H1 (cell line): Measurements from ENCODE around the gene FEM1C. TPM values are rescaled to one million over a fixed set of nuclear protein-coding genes. Genes with fewer than 3 reads are reported as not detected.

Source experiments
- CTCF ChIA-PET: fragments of 300-600 bp; sonication (Branson Sonifier 250); formaldehyde crosslinking; loops from one replicate; lab custom pipeline; 2021; ENCODE audit not compliant: partially characterized antibody; lab: Charles Lee
- POLR2A ChIA-PET: fragments of 300-600 bp; sonication (Branson Sonifier 250); formaldehyde crosslinking; loops from one replicate; lab custom pipeline; 2021; ENCODE audit warnings: inconsistent platforms; ENCODE audit not compliant: partially characterized antibody; lab: Charles Lee
- DNase-seq, 2 experiments: peaks; one replicate each; pipeline versions ENCODE4 v3.0.0 to v3.0.0-alpha.2; 2010 to 2022; ENCODE audit warnings: low spot score in 2 of 2, low read depth in 1 of 2, mixed read lengths in 1 of 2
- FAIRE-seq: peaks from 2 replicates; lab custom pipeline; 2011; peaks lifted over from hg19 to GRCh38; lab: Jason Lieb, UNC
- H2AFZ ChIP-seq: 2 replicates; pipeline ENCODE4 v1.8.1; 2012; ENCODE audit warnings: low read length, inconsistent platforms
- H2AK5ac ChIP-seq: 2 replicates; pipeline ENCODE4 v1.6.1; 2013; ENCODE audit warnings: low read depth, low read length
- H2BK120ac ChIP-seq: replicated peaks from 2 replicates; pipeline ENCODE3; 2013; ENCODE audit warnings: low read depth, low read length, inconsistent platforms
- H2BK12ac ChIP-seq: 2 replicates; pipeline ENCODE4 v1.6.1; 2013; ENCODE audit warnings: low read depth, low read length
- H2BK15ac ChIP-seq: 2 replicates; pipeline ENCODE4 v1.6.1; 2013; ENCODE audit warnings: low read length
- H2BK20ac ChIP-seq: 2 replicates; pipeline ENCODE4 v1.6.1; 2013; ENCODE audit warnings: low read length
- H2BK5ac ChIP-seq: 2 replicates; pipeline ENCODE4 v1.6.1; 2013; ENCODE audit warnings: low read depth, low read length
- H3K14ac ChIP-seq: 2 replicates; pipeline ENCODE4 v1.6.1; 2013; ENCODE audit warnings: inconsistent platforms; ENCODE audit not compliant: insufficient read length
- H3K18ac ChIP-seq: 2 replicates; pipeline ENCODE4 v1.6.1; 2013; ENCODE audit warnings: low read length; ENCODE audit errors: extremely low read depth
- H3K23ac ChIP-seq: 2 replicates; pipeline ENCODE4 v1.6.1; 2013; ENCODE audit warnings: inconsistent platforms; ENCODE audit not compliant: insufficient read length
- H3K23me2 ChIP-seq: 2 replicates; pipeline ENCODE4 v1.6.1; 2013; ENCODE audit warnings: low read depth, low read length
- H3K27ac ChIP-seq: 2 replicates; pipeline ENCODE4 v1.6.1; 2011; ENCODE audit warnings: low read depth, low read length, inconsistent platforms
- H3K27me3 ChIP-seq, 4 experiments: replicated peaks in 1 of 4; 1 replicate in 1 of 4; 2 replicates in 3 of 4; pipeline versions ENCODE4 v1.6.1 to v1.8.1; 2011 to 2013; ENCODE audit warnings: low read length in 3 of 4, mild to moderate bottlenecking in 3 of 4, inconsistent platforms in 2 of 4, mixed read lengths in 2 of 4, moderate library complexity in 1 of 4; ENCODE audit not compliant: control insufficient read depth in 3 of 4, insufficient read depth in 3 of 4; ENCODE audit errors: extremely low read depth in 1 of 4
- H3K36me3 ChIP-seq, 4 experiments: 2 replicates each; pipeline versions ENCODE4 v1.6.1 to v1.8.1; 2011 to 2013; ENCODE audit warnings: mild to moderate bottlenecking in 4 of 4, low read length in 3 of 4, moderate library complexity in 2 of 4, control low read depth in 1 of 4, inconsistent platforms in 1 of 4; ENCODE audit not compliant: insufficient read depth in 4 of 4, control insufficient read depth in 2 of 4
- H3K4ac ChIP-seq: replicated peaks from 2 replicates; pipeline ENCODE3; 2013; ENCODE audit warnings: low read length, low read depth, mixed read lengths, inconsistent platforms; ENCODE audit not compliant: insufficient read length
- H3K4me1 ChIP-seq, 4 experiments: replicated peaks in 1 of 4; 1 replicate in 1 of 4; 2 replicates in 3 of 4; pipeline versions ENCODE4 v1.6.1 to v1.8.1; 2011 to 2013; ENCODE audit warnings: low read length in 3 of 4, inconsistent platforms in 2 of 4, mixed read lengths in 1 of 4; ENCODE audit not compliant: insufficient read depth in 4 of 4, control insufficient read depth in 3 of 4
- H3K4me2 ChIP-seq, 2 experiments: 2 replicates each; pipeline versions ENCODE4 v1.6.1 to v1.8.1; 2011 to 2013; ENCODE audit warnings: low read depth in 2 of 2, low read length in 2 of 2, control low read depth in 1 of 2, inconsistent platforms in 1 of 2, mild to moderate bottlenecking in 1 of 2; ENCODE audit not compliant: insufficient read depth in 1 of 2
- H3K4me3 ChIP-seq, 4 experiments: fragments of 200-600, 300-600 bp in 1 of 4; sonication (generic), shearing (Covaris generic), sonication (Bioruptor Twin) in 1 of 4; 2 replicates each; pipeline versions ENCODE4 v1.5.1 to v1.8.1; 2011 to 2016; ENCODE audit warnings: low read length in 4 of 4, low read depth in 3 of 4, control low read depth in 2 of 4, inconsistent platforms in 2 of 4, mild to moderate bottlenecking in 2 of 4, mixed read lengths in 1 of 4, moderate library complexity in 1 of 4; ENCODE audit not compliant: insufficient read depth in 2 of 4; ENCODE audit errors: extremely low read depth in 1 of 4
- H3K56ac ChIP-seq: replicated peaks from 2 replicates; pipeline ENCODE3; 2013; ENCODE audit warnings: low read depth, mild to moderate bottlenecking, mixed read lengths, low read length, inconsistent platforms; ENCODE audit not compliant: insufficient read length
- H3K79me1 ChIP-seq: 2 replicates; pipeline ENCODE4 v1.6.1; 2013; ENCODE audit warnings: low read depth, low read length, control low read depth
- H3K79me2 ChIP-seq, 2 experiments: 2 replicates each; pipeline versions ENCODE4 v1.6.1 to v1.8.1; 2012 to 2013; ENCODE audit warnings: low read length in 2 of 2, mild to moderate bottlenecking in 2 of 2, inconsistent platforms in 1 of 2; ENCODE audit not compliant: insufficient read depth in 2 of 2, control insufficient read depth in 1 of 2
- H3K9ac ChIP-seq, 4 experiments: replicated peaks in 1 of 4; 1 replicate in 1 of 4; 2 replicates in 3 of 4; pipeline versions ENCODE4 v1.6.1 to v1.8.1; 2011 to 2013; ENCODE audit warnings: low read depth in 3 of 4, low read length in 3 of 4, control low read depth in 2 of 4, mild to moderate bottlenecking in 2 of 4, moderate library complexity in 2 of 4, inconsistent platforms in 1 of 4; ENCODE audit errors: extremely low read depth in 1 of 4
- H3K9me3 ChIP-seq, 2 experiments: 2 replicates each; pipeline versions ENCODE4 v1.6.1 to v1.8.1; 2012 to 2013; ENCODE audit warnings: mild to moderate bottlenecking in 2 of 2, moderate library complexity in 2 of 2, control low read depth in 1 of 2, inconsistent platforms in 1 of 2, low read depth in 1 of 2, low read length in 1 of 2, mixed read lengths in 1 of 2; ENCODE audit not compliant: insufficient read depth in 2 of 2
- H4K20me1 ChIP-seq, 2 experiments: replicated peaks in 1 of 2; 2 replicates each; pipeline versions ENCODE3 to v1.8.1; 2011 to 2013; ENCODE audit warnings: inconsistent platforms in 2 of 2, low read length in 2 of 2, mild to moderate bottlenecking in 1 of 2; ENCODE audit not compliant: insufficient read depth in 2 of 2, control insufficient read depth in 1 of 2
- H4K5ac ChIP-seq: 2 replicates; pipeline ENCODE4 v1.6.1; 2013; ENCODE audit warnings: low read length, low read depth, mixed read lengths, inconsistent platforms; ENCODE audit not compliant: insufficient read length
- H4K8ac ChIP-seq: 2 replicates; pipeline ENCODE4 v1.8.0; 2013; ENCODE audit warnings: mild to moderate bottlenecking, moderate library complexity, low read length, inconsistent platforms; ENCODE audit not compliant: insufficient read depth; ENCODE audit errors: extremely low read depth
- H4K91ac ChIP-seq: replicated peaks from 2 replicates; pipeline ENCODE3; 2013; ENCODE audit warnings: low read length, mixed read lengths, inconsistent platforms; ENCODE audit not compliant: insufficient read length
- ASH2L ChIP-seq: fragments of 200-600, 300-600 bp; sonication (generic); IDR thresholded peaks from one replicate; pipeline ENCODE4 v1.7.1; 2017; ENCODE audit warnings: low read length
- ATF2 ChIP-seq: IDR thresholded peaks from 2 replicates; pipeline ENCODE4 v1.6.1; 2012; ENCODE audit warnings: low read length, inconsistent platforms
- BRCA1 ChIP-seq: IDR thresholded peaks from 2 replicates; pipeline ENCODE4 v1.6.1; 2012; ENCODE audit warnings: low read depth, low read length, improper control_type of control experiment
- CBX5 ChIP-seq: fragments of 300-800, 300-1000 bp; sonication (generic); IDR thresholded peaks from 2 replicates; pipeline ENCODE4 v1.7.1; 2016; ENCODE audit warnings: antibody characterized with exemption, low read length, low read depth
- CTCF ChIP-seq, 3 experiments: IDR thresholded peaks; 1 replicate in 2 of 3; 2 replicates in 1 of 3; pipeline versions ENCODE4 v1.5.1 to v1.6.1; 2011; ENCODE audit warnings: low read length in 3 of 3, mild to moderate bottlenecking in 3 of 3, inconsistent platforms in 2 of 3, low read depth in 1 of 3, moderate library complexity in 1 of 3; ENCODE audit not compliant: insufficient read depth in 1 of 3; ENCODE audit errors: control extremely low read depth in 1 of 3
- NANOG ChIP-seq: IDR thresholded peaks from 2 replicates; pipeline ENCODE4 v1.6.1; 2011; ENCODE audit warnings: low read length, low read depth, mild to moderate bottlenecking, inconsistent platforms; ENCODE audit not compliant: insufficient read depth, poor library complexity, severe bottlenecking
- POLR2A ChIP-seq, 2 experiments: IDR thresholded peaks; 1 replicate in 1 of 2; 2 replicates in 1 of 2; pipeline ENCODE4 v1.6.1; 2011; ENCODE audit warnings: low read depth in 2 of 2, low read length in 2 of 2, mild to moderate bottlenecking in 2 of 2; ENCODE audit errors: control extremely low read depth in 1 of 2
- RXRA ChIP-seq: IDR thresholded peaks from 2 replicates; pipeline ENCODE4 v1.6.1; 2011; ENCODE audit warnings: low read depth, mild to moderate bottlenecking, low read length, moderate library complexity; ENCODE audit not compliant: insufficient read depth
- TAF7 ChIP-seq: optimal IDR thresholded peaks from 2 replicates; pipeline ENCODE3; 2011; ENCODE audit warnings: low read depth, mild to moderate bottlenecking, inconsistent platforms, low read length, moderate library complexity, borderline replicate concordance
- YY1 ChIP-seq: IDR thresholded peaks from 2 replicates; pipeline ENCODE4 v1.6.1; 2011; ENCODE audit warnings: low read depth, mild to moderate bottlenecking, low read length
- WGBS, 2 experiments: shearing (Covaris generic) in 1 of 2; methylation state at CpG; one replicate each; pipeline versions ENCODE4 v1.1.6 to v1.1.7; 2013 to 2015; ENCODE audit warnings: low lambda C conversion rate in 2 of 2, mixed read lengths in 2 of 2, inconsistent platforms in 1 of 2, low coverage in 1 of 2, missing lambda C conversion rate in 1 of 2; ENCODE audit not compliant: insufficient replicate concordance in 2 of 2, insufficient coverage in 1 of 2, insufficient read length in 1 of 2; ENCODE audit errors: extremely low coverage in 1 of 2, missing lambda C conversion rate in 1 of 2; 5-methylcytosine and 5-hydroxymethylcytosine counted together
- polyA plus RNA-seq, 7 experiments: library from polyadenylated mRNA; depleted of rRNA in 3 of 7; stranded (reverse) in 5 of 7; unstranded in 2 of 7; fragments of >200 nt in 5 of 7; fragments of 200-250 nt in 2 of 7; gene quantifications; 1 replicate in 5 of 7; 2 replicates in 1 of 7; 4 replicates in 1 of 7; pipeline versions ENCODE4 v1.2.1 to v1.2.3, GENCODE V29; 2011 to 2013; ENCODE audit warnings: missing spikeins in 2 of 7, mixed read lengths in 2 of 7
- total RNA-seq: library from RNA; stranded (reverse); fragmentation: NEBNext Ultra II Directional; extraction: Animal tissue kit (Norgen Biotek cat#: 25700); gene quantifications from 2 replicates; pipeline ENCODE4 v1.2.1, GENCODE V29; 2021

FEM1C gene
- total and polyA plus RNA-seq, 2 of the 8 experiments (the other 6 are each of a cell fraction or from before 2014, with no cell fraction given), result 4.4 to 17.7 TPM

GRCh38 chr5:115530426-115530825 lies 14.1 kb downstream of the FEM1C start:
- no peak overlapping the region for H3K4me2 ChIP-seq
- no peak overlapping the region for H3K4me3 ChIP-seq
- DNase-seq (no peak), FAIRE-seq (no peak)
- H3K9me3 ChIP-seq, result no peaks in the 10 kb centered on the region
- no peak overlapping the region for H4K5ac ChIP-seq
- H4K91ac ChIP-seq, result no peak overlapping the region
- H2BK20ac ChIP-seq, result no peak overlapping the region
- H3K9ac ChIP-seq, result no peak overlapping the region
- no peak overlapping the region for H2BK120ac ChIP-seq
- no peak overlapping the region for H3K23ac ChIP-seq
- CTCF ChIA-PET, result interaction anchor here (1.0 kb wide), 1 partner anchor 220 kb away, joined by 3 read pairs; no protein-coding TSS in a partner anchor
- H3K27me3 ChIP-seq, result no peaks in the 10 kb centered on the region
- H2AFZ ChIP-seq, result no peak overlapping the region
- H2AK5ac ChIP-seq, result no peak overlapping the region
- no peak overlapping the region for H2BK12ac ChIP-seq
- H3K4ac ChIP-seq, result no peak overlapping the region
- no peak overlapping the region for H3K56ac ChIP-seq
- H3K18ac ChIP-seq, result no peak overlapping the region
- no peaks in the 10 kb centered on the region for H3K79me1 ChIP-seq
- H3K4me1 ChIP-seq, result peaks cover 0 to 5% (median 0%) of the 10 kb centered on the region in 4 experiments; a peak in 1 of 7 replicates
- no peak overlapping the region for H4K8ac ChIP-seq
- H3K36me3 ChIP-seq, result peaks cover 0 to 16% (median 0%) of the 10 kb centered on the region in 4 experiments; a peak in 3 of 8 replicates
- H3K23me2 ChIP-seq, result no peaks in the 10 kb centered on the region
- no peak overlapping the region for H2BK5ac ChIP-seq
- no peak overlapping the region for H2BK15ac ChIP-seq
- H3K14ac ChIP-seq, result no peak overlapping the region
- POLR2A ChIA-PET, result interaction anchor here (1.5 kb wide), 1 partner anchor 13 kb away, joined by 4 read pairs; no protein-coding TSS in a partner anchor
- no peak overlapping the region for H3K27ac ChIP-seq
- H4K20me1 ChIP-seq, result peaks cover 0 to 1% of the 10 kb centered on the region in 2 experiments
- WGBS, 2 experiments, result 87% methylated on average over 3 of the region's 3 CpGs; no CpG with 5 or more reads in 1 of the 2 experiments
- H3K79me2 ChIP-seq, result peaks cover 0 to 95% of the 10 kb centered on the region in 2 experiments; a peak in 3 of 4 replicates
- TF ChIP-seq ASH2L, result no peak
- TF ChIP-seq BRCA1, result no peak
- no peak for TF ChIP-seq ATF2
- no peak for TF ChIP-seq CBX5
- TF ChIP-seq CTCF (IDR thresholded peaks at IDR 0.05; ENCODE audit: control extremely low read depth in 1 of 3, insufficient read depth in 1 of 3, low read depth in 1 of 3, low read length in 3 of 3), result no peak
- TF ChIP-seq TAF7, result no peak
- no peak for TF ChIP-seq POLR2A (IDR thresholded peaks at IDR 0.05; ENCODE audit: control extremely low read depth in 1 of 2, low read depth in 2 of 2, low read length in 2 of 2)
- no peak for TF ChIP-seq RXRA
- TF ChIP-seq YY1, result no peak
- no peak for TF ChIP-seq NANOG
